ENCODE results near the gene GABBR2.
"Not testable (repeated sequence)": the region's sequence is repeated elsewhere in the genome, so short reads cannot be mapped to it uniquely, and the experiment has no call there.

GABBR2 gene

GRCh38 chr9:98519641-98520040 is 189.1 kb downstream of the GABBR2 start:
- no peak for TF ChIP-seq CTCF (IDR thresholded peaks at IDR 0.05; ENCODE audit: insufficient read depth, missing control alignments)
- DNase-seq (ENCODE audit: insufficient read length, low spot score) = no peak
- no peak for FAIRE-seq

- TF ChIP-seq CTCF (IDR thresholded peaks at IDR 0.05; ENCODE audit: insufficient read depth, missing control alignments) = no peak
- FAIRE-seq (no peak), DNase-seq (ENCODE audit: insufficient read length, low spot score) (no peak)
These were observed 190.2 kb downstream of the GABBR2 start for GRCh38 chr9:98518556-98518955.

GRCh38 chr9:98517761-98518160 is 191.0 kb downstream of the GABBR2 start:
- no peak for TF ChIP-seq CTCF (IDR thresholded peaks at IDR 0.05; ENCODE audit: insufficient read depth, missing control alignments)
- FAIRE-seq (no peak), DNase-seq (ENCODE audit: insufficient read length, low spot score) (no peak)

GRCh38 chr9:98516897-98517503 is 191.7 kb downstream of the GABBR2 start:
- no peak for FAIRE-seq
- no peak for TF ChIP-seq CTCF (IDR thresholded peaks at IDR 0.05; ENCODE audit: insufficient read depth, missing control alignments)
- DNase-seq (ENCODE audit: insufficient read length, low spot score) = no peak

- no peak for FAIRE-seq
- TF ChIP-seq CTCF (IDR thresholded peaks at IDR 0.05; ENCODE audit: insufficient read depth, missing control alignments) = no peak
- DNase-seq (ENCODE audit: insufficient read length, low spot score) = no peak
These were observed 192.4 kb downstream of the GABBR2 start for GRCh38 chr9:98516205-98516896.

GRCh38 chr9:98515506-98516204 is 193.1 kb downstream of the GABBR2 start:
- FAIRE-seq (no peak), DNase-seq (ENCODE audit: insufficient read length, low spot score) (no peak)
- TF ChIP-seq CTCF (IDR thresholded peaks at IDR 0.05; ENCODE audit: insufficient read depth, missing control alignments) = no peak

GRCh38 chr9:98514841-98515240 is 193.9 kb downstream of the GABBR2 start:
- FAIRE-seq (no peak), DNase-seq (ENCODE audit: insufficient read length, low spot score) (no peak)
- TF ChIP-seq CTCF (IDR thresholded peaks at IDR 0.05; ENCODE audit: insufficient read depth, missing control alignments) = no peak

GRCh38 chr9:98508217-98508919 is 200.4 kb downstream of the GABBR2 start:
- FAIRE-seq; DNase-seq (ENCODE audit: insufficient read length, low spot score): not testable (repeated sequence)

Data from D721Med (cell line).